GM23338 (cell line): ENCODE measurements around the gene ZBTB26. TPM values are rescaled to one million over a fixed set of nuclear protein-coding genes. Genes with fewer than 3 reads are reported as not detected.
A peak's percentile ranks its signal among the peaks of the same experiment; 100 is the strongest.

ENCODE experiments used
- ATAC-seq: fragments of 200-7000 bp; cut with Tn5 transposase; 3 replicates; pipeline ENCODE4 v1.9.1; 2020
- DNase-seq: peaks from one replicate; pipeline ENCODE4 v3.0.0-alpha.2; 2015; ENCODE audit warnings: low spot score
- H2AFZ ChIP-seq: fragments of 200-600 bp; sonication (generic); 2 replicates; pipeline ENCODE4 v1.8.0; 2016; ENCODE audit warnings: antibody characterized with exemption, mild to moderate bottlenecking, moderate library complexity
- H3F3A ChIP-seq: fragments of 200-600 bp; sonication (generic); replicated peaks from 2 replicates; pipeline ENCODE4 v1.8.0; 2017; ENCODE audit warnings: antibody characterized with exemption, mixed run types, low read depth
- H3K27ac ChIP-seq: fragments of 200-600 bp; sonication (generic); 2 replicates; pipeline ENCODE4 v1.6.1; 2016; ENCODE audit warnings: low read depth
- H3K27me3 ChIP-seq: fragments of 200-600 bp; sonication (generic); 2 replicates; pipeline ENCODE4 v1.8.0; 2016; ENCODE audit warnings: mild to moderate bottlenecking, mixed run types, moderate library complexity; ENCODE audit not compliant: insufficient read depth
- H3K36me3 ChIP-seq: fragments of 200-600 bp; sonication (generic); 2 replicates; pipeline ENCODE4 v1.8.0; 2016; ENCODE audit warnings: mild to moderate bottlenecking; ENCODE audit not compliant: insufficient read depth
- H3K4me1 ChIP-seq: fragments of 200-600 bp; sonication (generic); 2 replicates; pipeline ENCODE4 v1.8.0; 2016; ENCODE audit warnings: mild to moderate bottlenecking, moderate library complexity; ENCODE audit not compliant: insufficient read depth
- H3K4me2 ChIP-seq: fragments of 200-600 bp; sonication (generic); 2 replicates; pipeline ENCODE4 v1.7.1; 2017; ENCODE audit warnings: mixed run types
- H3K4me3 ChIP-seq: fragments of 200-600 bp; sonication (generic); 2 replicates; pipeline ENCODE4 v1.6.1; 2016; ENCODE audit warnings: mixed run types
- H3K79me2 ChIP-seq: fragments of 200-600 bp; sonication (generic); replicated peaks from 2 replicates; pipeline ENCODE4 v1.8.0; 2017; ENCODE audit warnings: mild to moderate bottlenecking; ENCODE audit not compliant: insufficient read depth
- H3K9me2 ChIP-seq: fragments of 200-600 bp; sonication (generic); 2 replicates; pipeline ENCODE4 v1.8.0; 2017; ENCODE audit not compliant: insufficient read depth
- H4K20me1 ChIP-seq: fragments of 200-600 bp; sonication (generic); replicated peaks from 2 replicates; pipeline ENCODE4 v1.8.0; 2017; ENCODE audit warnings: mild to moderate bottlenecking; ENCODE audit not compliant: insufficient read depth
- H3K27ac Mint-ChIP-seq: 2 replicates; pipeline ENCODE4 v1.8.0; 2020; ENCODE audit warnings: inconsistent platforms, mild to moderate bottlenecking, moderate library complexity, mixed read lengths
- H3K27me3 Mint-ChIP-seq: 3 replicates; pipeline ENCODE4 v1.8.0; 2022; ENCODE audit warnings: low read depth, mild to moderate bottlenecking, moderate library complexity, mixed read lengths, inconsistent platforms; ENCODE audit not compliant: insufficient read depth, poor library complexity
- H3K36me3 Mint-ChIP-seq: 3 replicates; pipeline ENCODE4 v1.8.0; 2021; ENCODE audit warnings: low read depth, mild to moderate bottlenecking, inconsistent platforms, moderate library complexity, mixed read lengths
- H3K4me1 Mint-ChIP-seq: 3 replicates; pipeline ENCODE4 v1.8.0; 2020; ENCODE audit warnings: mild to moderate bottlenecking, inconsistent platforms, mixed read lengths
- H3K4me3 Mint-ChIP-seq: 3 replicates; pipeline ENCODE4 v1.8.0; 2021; ENCODE audit warnings: moderate library complexity, mild to moderate bottlenecking, inconsistent platforms, mixed read lengths
- H3K9me3 Mint-ChIP-seq: 3 replicates; pipeline ENCODE4 v1.8.0; 2020; ENCODE audit warnings: moderate library complexity, mild to moderate bottlenecking, inconsistent platforms, mixed read lengths
- CREB1 ChIP-seq: fragments of 250-450 bp; sonication (Bioruptor Pico); IDR thresholded peaks from 2 replicates; pipeline ENCODE4 v1.5.0; 2020; ENCODE audit warnings: low read depth, mild to moderate bottlenecking, moderate library complexity
- CTCF ChIP-seq, 2 experiments: fragments of 200-600 bp in 1 of 2; sonication (generic) in 1 of 2; conservative IDR thresholded peaks; 2 replicates each; pipeline versions ENCODE4 v1.5.1 to v1.6.1; 2016 to 2017; ENCODE audit warnings: antibody characterized with exemption in 2 of 2, low read depth in 2 of 2, mild to moderate bottlenecking in 2 of 2, moderate library complexity in 1 of 2
- ETS1 ChIP-seq: IDR thresholded peaks from 2 replicates; pipeline ENCODE4 v1.6.1; 2016; ENCODE audit warnings: antibody characterized with exemption
- EZH2 ChIP-seq: fragments of 200-600 bp; sonication (generic); IDR thresholded peaks from one replicate; pipeline ENCODE4 v1.8.0; 2017; ENCODE audit warnings: antibody characterized with exemption, mild to moderate bottlenecking, low read depth; ENCODE audit not compliant: unreplicated experiment
- EZH2phosphoT487 ChIP-seq: fragments of 200-600 bp; sonication (generic); IDR thresholded peaks from one replicate; pipeline ENCODE4 v1.8.1; 2018; ENCODE audit warnings: antibody characterized with exemption; ENCODE audit not compliant: unreplicated experiment
- NANOG ChIP-seq: IDR thresholded peaks from 2 replicates; pipeline ENCODE4 v1.6.1; 2016; ENCODE audit warnings: antibody characterized with exemption, borderline replicate concordance
- POLR2AphosphoS5 ChIP-seq: IDR thresholded peaks from 2 replicates; pipeline ENCODE4 v1.6.1; 2016; ENCODE audit warnings: antibody characterized with exemption, low read depth
- STAT1 ChIP-seq: IDR thresholded peaks from one replicate; pipeline ENCODE4 v1.6.1; 2016; ENCODE audit warnings: antibody characterized with exemption; ENCODE audit not compliant: unreplicated experiment
- ZNF114 ChIP-seq: fragments of 250-450 bp; sonication (Bioruptor Pico); IDR thresholded peaks from 2 replicates; pipeline ENCODE4 v1.5.0; 2020; ENCODE audit warnings: mild to moderate bottlenecking, moderate library complexity
- polyA plus RNA-seq: library from polyadenylated mRNA; unstranded; fragments of >200 nt; fragmentation: Nextera tagmentation; extraction: Ambion mirVana; gene quantifications from 2 replicates; pipeline ENCODE4 v1.2.1, GENCODE V29; 2016
- total RNA-seq: library from RNA; depleted of rRNA; stranded (reverse); fragments of >200 nt; shearing (Covaris generic); gene quantifications from 2 replicates; pipeline ENCODE4 v1.2.3, GENCODE V29; 2014
- TF ChIP-seq, protein P1 (sequence below): fragments of 250-450 bp; sonication (Bioruptor Pico); IDR thresholded peaks from 2 replicates; pipeline ENCODE4 v1.5.0; 2020; ENCODE audit warnings: mild to moderate bottlenecking, moderate library complexity

The ZBTB26 gene
- total and polyA plus RNA-seq, 2 experiments from 2014 or later, result 3.0 to 9.0 TPM

- H3K27ac ChIP-seq, result peak within 1 kb of the TSS; percentile 94
Observed at GRCh38 chr9:122912964-122913673, 18.2 kb downstream of the ZBTB26 start, which contains the start of gene ZBTB6. ZBTB6 (minus strand) TSS chr9:122913323; CDS start chr9:122912072, 1,251 bp downstream.

DNA sequence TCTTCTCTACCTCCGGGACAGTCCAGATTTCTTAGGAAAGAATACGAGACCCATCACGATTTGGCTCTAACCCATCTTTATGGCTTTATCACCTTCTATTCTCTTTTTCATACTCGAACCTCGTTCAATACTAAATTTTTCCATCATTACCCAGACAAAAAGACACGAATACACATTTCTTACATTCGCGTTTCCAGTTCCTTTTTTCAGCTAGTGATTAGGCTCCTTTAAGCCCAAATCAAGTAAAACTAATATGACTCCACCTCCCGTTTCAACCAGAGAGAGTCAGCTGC, 18.7 kb downstream of the ZBTB26 start:
- Histone ChIP-seq H3K9me2 (no peaks in the 10 kb centered on the region), H3K27me3 (no peaks in the 10 kb centered on the region), H2AFZ (no peak overlapping the region), H3K79me2 (peaks cover 53% of the 10 kb centered on the region), H4K20me1 (no peaks in the 10 kb centered on the region), H3K4me3 (peak overlapping the region; percentile 67), H3F3A (peaks cover 8% of the 10 kb centered on the region; the same call in 1 of the 2 replicates), H3K36me3 (peaks cover 14% of the 10 kb centered on the region; the same call in 1 of the 2 replicates), H3K27ac (peak overlapping the region; percentile 94), H3K4me1 (peaks cover 8% of the 10 kb centered on the region; the same call in 1 of the 2 replicates), H3K4me2 (peak overlapping the region; percentile 85)
- Mint-ChIP-seq H3K27ac (peak overlapping the region; percentile 99), H3K9me3 (no peaks in the 10 kb centered on the region), H3K36me3 (peaks cover 23% of the 10 kb centered on the region), H3K4me3 (peak overlapping the region; percentile 98), H3K27me3 (peaks cover 6% of the 10 kb centered on the region), H3K4me1 (peaks cover 10% of the 10 kb centered on the region)
- ATAC-seq (no peak), DNase-seq (no peak)
- TF ChIP-seq ZNF114 (CRISPR knock-in tag), result no peak
- TF ChIP-seq EZH2phosphoT487, result no peak
- no peak for TF ChIP-seq NANOG
- TF ChIP-seq, protein P1, sequence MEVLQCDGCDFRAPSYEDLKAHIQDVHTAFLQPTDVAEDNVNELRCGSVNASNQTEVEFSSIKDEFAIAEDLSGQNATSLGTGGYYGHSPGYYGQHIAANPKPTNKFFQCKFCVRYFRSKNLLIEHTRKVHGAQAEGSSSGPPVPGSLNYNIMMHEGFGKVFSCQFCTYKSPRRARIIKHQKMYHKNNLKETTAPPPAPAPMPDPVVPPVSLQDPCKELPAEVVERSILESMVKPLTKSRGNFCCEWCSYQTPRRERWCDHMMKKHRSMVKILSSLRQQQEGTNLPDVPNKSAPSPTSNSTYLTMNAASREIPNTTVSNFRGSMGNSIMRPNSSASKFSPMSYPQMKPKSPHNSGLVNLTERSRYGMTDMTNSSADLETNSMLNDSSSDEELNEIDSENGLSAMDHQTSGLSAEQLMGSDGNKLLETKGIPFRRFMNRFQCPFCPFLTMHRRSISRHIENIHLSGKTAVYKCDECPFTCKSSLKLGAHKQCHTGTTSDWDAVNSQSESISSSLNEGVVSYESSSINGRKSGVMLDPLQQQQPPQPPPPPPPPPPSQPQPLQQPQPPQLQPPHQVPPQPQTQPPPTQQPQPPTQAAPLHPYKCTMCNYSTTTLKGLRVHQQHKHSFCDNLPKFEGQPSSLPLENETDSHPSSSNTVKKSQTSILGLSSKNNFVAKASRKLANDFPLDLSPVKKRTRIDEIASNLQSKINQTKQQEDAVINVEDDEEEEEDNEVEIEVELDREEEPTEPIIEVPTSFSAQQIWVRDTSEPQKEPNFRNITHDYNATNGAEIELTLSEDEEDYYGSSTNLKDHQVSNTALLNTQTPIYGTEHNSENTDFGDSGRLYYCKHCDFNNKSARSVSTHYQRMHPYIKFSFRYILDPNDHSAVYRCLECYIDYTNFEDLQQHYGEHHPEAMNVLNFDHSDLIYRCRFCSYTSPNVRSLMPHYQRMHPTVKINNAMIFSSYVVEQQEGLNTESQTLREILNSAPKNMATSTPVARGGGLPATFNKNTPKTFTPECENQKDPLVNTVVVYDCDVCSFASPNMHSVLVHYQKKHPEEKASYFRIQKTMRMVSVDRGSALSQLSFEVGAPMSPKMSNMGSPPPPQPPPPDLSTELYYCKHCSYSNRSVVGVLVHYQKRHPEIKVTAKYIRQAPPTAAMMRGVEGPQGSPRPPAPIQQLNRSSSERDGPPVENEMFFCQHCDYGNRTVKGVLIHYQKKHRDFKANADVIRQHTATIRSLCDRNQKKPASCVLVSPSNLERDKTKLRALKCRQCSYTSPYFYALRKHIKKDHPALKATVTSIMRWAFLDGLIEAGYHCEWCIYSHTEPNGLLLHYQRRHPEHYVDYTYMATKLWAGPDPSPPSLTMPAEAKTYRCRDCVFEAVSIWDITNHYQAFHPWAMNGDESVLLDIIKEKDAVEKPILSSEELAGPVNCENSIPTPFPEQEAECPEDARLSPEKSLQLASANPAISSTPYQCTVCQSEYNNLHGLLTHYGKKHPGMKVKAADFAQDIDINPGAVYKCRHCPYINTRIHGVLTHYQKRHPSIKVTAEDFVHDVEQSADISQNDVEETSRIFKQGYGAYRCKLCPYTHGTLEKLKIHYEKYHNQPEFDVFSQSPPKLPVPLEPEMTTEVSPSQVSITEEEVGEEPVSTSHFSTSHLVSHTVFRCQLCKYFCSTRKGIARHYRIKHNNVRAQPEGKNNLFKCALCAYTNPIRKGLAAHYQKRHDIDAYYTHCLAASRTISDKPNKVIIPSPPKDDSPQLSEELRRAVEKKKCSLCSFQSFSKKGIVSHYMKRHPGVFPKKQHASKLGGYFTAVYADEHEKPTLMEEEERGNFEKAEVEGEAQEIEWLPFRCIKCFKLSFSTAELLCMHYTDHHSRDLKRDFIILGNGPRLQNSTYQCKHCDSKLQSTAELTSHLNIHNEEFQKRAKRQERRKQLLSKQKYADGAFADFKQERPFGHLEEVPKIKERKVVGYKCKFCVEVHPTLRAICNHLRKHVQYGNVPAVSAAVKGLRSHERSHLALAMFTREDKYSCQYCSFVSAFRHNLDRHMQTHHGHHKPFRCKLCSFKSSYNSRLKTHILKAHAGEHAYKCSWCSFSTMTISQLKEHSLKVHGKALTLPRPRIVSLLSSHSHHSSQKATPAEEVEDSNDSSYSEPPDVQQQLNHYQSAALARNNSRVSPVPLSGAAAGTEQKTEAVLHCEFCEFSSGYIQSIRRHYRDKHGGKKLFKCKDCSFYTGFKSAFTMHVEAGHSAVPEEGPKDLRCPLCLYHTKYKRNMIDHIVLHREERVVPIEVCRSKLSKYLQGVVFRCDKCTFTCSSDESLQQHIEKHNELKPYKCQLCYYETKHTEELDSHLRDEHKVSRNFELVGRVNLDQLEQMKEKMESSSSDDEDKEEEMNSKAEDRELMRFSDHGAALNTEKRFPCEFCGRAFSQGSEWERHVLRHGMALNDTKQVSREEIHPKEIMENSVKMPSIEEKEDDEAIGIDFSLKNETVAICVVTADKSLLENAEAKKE, result no peak

More at GRCh38 chr9:122912964-122913673, 18.2 kb downstream of the ZBTB26 start, which contains the start of gene ZBTB6:
- Mint-ChIP-seq H3K9me3 (no peaks in the 10 kb centered on the region), H3K27me3 (peaks cover 6% of the 10 kb centered on the region), H3K27ac (peak within 1 kb of the TSS; percentile 99), H3K4me1 (peaks cover 10% of the 10 kb centered on the region), H3K36me3 (peaks cover 23% of the 10 kb centered on the region), H3K4me3 (peak within 1 kb of the TSS; percentile 98)
- Histone ChIP-seq H3K4me3 (peak within 1 kb of the TSS; percentile 67), H3K79me2 (peaks cover 58% of the 10 kb centered on the region), H3F3A (peaks cover 8% of the 10 kb centered on the region; the same call in 1 of the 2 replicates), H3K27me3 (no peaks in the 10 kb centered on the region), H2AFZ (peak within 1 kb of the TSS; percentile 85), H3K9me2 (no peaks in the 10 kb centered on the region), H4K20me1 (no peaks in the 10 kb centered on the region), H3K4me2 (peak within 1 kb of the TSS; percentile 85), H3K36me3 (peaks cover 14% of the 10 kb centered on the region; the same call in 1 of the 2 replicates), H3K4me1 (peaks cover 8% of the 10 kb centered on the region; the same call in 1 of the 2 replicates)
- DNase-seq, result peak; percentile 93
- TF ChIP-seq STAT1 (no peak), CTCF (conservative IDR thresholded peaks at IDR 0.05; ENCODE audit: low read depth in 2 of 2) (peak in 1 of 2 experiments; percentile 16; a peak in 1 of 4 replicates), CREB1 (CRISPR knock-in tag) (no peak), EZH2 (no peak), ETS1 (peak; percentile 82), POLR2AphosphoS5 (peak; percentile 65)
- peak; percentile 97 for ATAC-seq
